ENCODE data around the gene VAV1.

VAV1 gene

GRCh38 chr19:6877766-6878165, 105.3 kb downstream of the VAV1 start:
- H3K9me3 ChIP-seq (ENCODE audit: control extremely low read depth in 1 of 5, control insufficient read depth in 4 of 5, insufficient read depth in 2 of 5, low read depth in 1 of 5, low read length in 4 of 5) = no peaks in the 10 kb centered on the region
- 92% methylated on average over 4 of the region's 4 CpGs for WGBS (ENCODE audit: insufficient coverage)
- no peak for DNase-seq
- no peak overlapping the region for H3K27ac ChIP-seq (ENCODE audit: insufficient read depth in 1 of 2, low read depth in 1 of 2, low read length in 2 of 2, poor library complexity in 1 of 2, severe bottlenecking in 2 of 2)
- CTCF ChIA-PET = interaction anchor here (1.2 to 1.8 kb wide), 2 partner anchors 10 to 12 kb away, joined by 3 to 4 read pairs; no protein-coding TSS in a partner anchor
- POLR2A ChIA-PET = no interaction called here
- H3K36me3 ChIP-seq (ENCODE audit: control insufficient read depth in 4 of 4, insufficient read depth in 4 of 4, low read length in 3 of 4) = no peaks in the 10 kb centered on the region
- no peak overlapping the region for H3K4me3 ChIP-seq (ENCODE audit: control insufficient read depth in 1 of 7, extremely low read depth in 1 of 7, insufficient read depth in 4 of 7, low read depth in 2 of 7, low read length in 6 of 7)
- H3K4me1 ChIP-seq (ENCODE audit: control extremely low read depth in 1 of 4, control insufficient read depth in 4 of 4, insufficient read depth in 4 of 4, low read length in 3 of 4) = peaks cover 0 to 17% (median 13%) of the 10 kb centered on the region in 4 experiments
- no peaks in the 10 kb centered on the region for H3K27me3 ChIP-seq (replicated peaks in 2 of 5; ENCODE audit: control insufficient read depth in 4 of 5, insufficient read depth in 5 of 5, low read length in 4 of 5)

GRCh38 chr19:6886277-6886897, 113.9 kb downstream of the VAV1 start:
- ChIA-PET POLR2A (no interaction called here), CTCF (interaction anchor here (1.8 kb wide), 1 partner anchor 11 kb away, joined by 5 read pairs; no protein-coding TSS in a partner anchor)
- Histone ChIP-seq H3K4me3 (ENCODE audit: control insufficient read depth in 1 of 7, extremely low read depth in 1 of 7, insufficient read depth in 4 of 7, low read depth in 2 of 7, low read length in 6 of 7) (no peak overlapping the region), H3K4me1 (ENCODE audit: control extremely low read depth in 1 of 4, control insufficient read depth in 4 of 4, insufficient read depth in 4 of 4, low read length in 3 of 4) (peaks cover 14 to 38% (median 32%) of the 10 kb centered on the region in 4 experiments), H3K27ac (ENCODE audit: insufficient read depth in 1 of 2, low read depth in 1 of 2, low read length in 2 of 2, poor library complexity in 1 of 2, severe bottlenecking in 2 of 2) (no peak overlapping the region), H3K27me3 (replicated peaks in 2 of 5; ENCODE audit: control insufficient read depth in 4 of 5, insufficient read depth in 5 of 5, low read length in 4 of 5) (no peaks in the 10 kb centered on the region), H3K9me3 (ENCODE audit: control extremely low read depth in 1 of 5, control insufficient read depth in 4 of 5, insufficient read depth in 2 of 5, low read depth in 1 of 5, low read length in 4 of 5) (peaks cover 0 to 2% (median 0%) of the 10 kb centered on the region in 5 experiments), H3K36me3 (ENCODE audit: control insufficient read depth in 4 of 4, insufficient read depth in 4 of 4, low read length in 3 of 4) (no peaks in the 10 kb centered on the region)
- DNase-seq = no peak
- WGBS (ENCODE audit: insufficient coverage) = 89% methylated on average over 4 of the region's 7 CpGs

GRCh38 chr19:6887316-6887715, 114.8 kb downstream of the VAV1 start, which contains the start of gene ADGRE1:
TSS of gene ADGRE1 (plus strand) at chr19:6887579. CDS start at chr19:6887609, 30 bp downstream.
- CTCF ChIA-PET = interaction anchor here (1.8 kb wide), 1 partner anchor 11 kb away, joined by 5 read pairs; no protein-coding TSS in a partner anchor
- POLR2A ChIA-PET = no interaction called here
- DNase-seq = peak; percentile 38 to 88 (median 85)

GRCh38 chr19:6888967-6889366, 116.5 kb downstream of the VAV1 start:
- Histone ChIP-seq H3K4me3 (ENCODE audit: control insufficient read depth in 1 of 7, extremely low read depth in 1 of 7, insufficient read depth in 4 of 7, low read depth in 2 of 7, low read length in 6 of 7) (no peak overlapping the region), H3K4me1 (ENCODE audit: control extremely low read depth in 1 of 4, control insufficient read depth in 4 of 4, insufficient read depth in 4 of 4, low read length in 3 of 4) (peaks cover 25 to 63% (median 55%) of the 10 kb centered on the region in 4 experiments), H3K36me3 (ENCODE audit: control insufficient read depth in 4 of 4, insufficient read depth in 4 of 4, low read length in 3 of 4) (no peaks in the 10 kb centered on the region), H3K27ac (ENCODE audit: insufficient read depth in 1 of 2, low read depth in 1 of 2, low read length in 2 of 2, poor library complexity in 1 of 2, severe bottlenecking in 2 of 2) (no peak overlapping the region), H3K27me3 (replicated peaks in 2 of 5; ENCODE audit: control insufficient read depth in 4 of 5, insufficient read depth in 5 of 5, low read length in 4 of 5) (no peaks in the 10 kb centered on the region), H3K9me3 (ENCODE audit: control extremely low read depth in 1 of 5, control insufficient read depth in 4 of 5, insufficient read depth in 2 of 5, low read depth in 1 of 5, low read length in 4 of 5) (peaks cover 0 to 4% (median 0%) of the 10 kb centered on the region in 5 experiments)
- CTCF ChIA-PET = interaction anchor here (0.6 to 2.6 kb wide), 5 partner anchors 12 to 467 kb away, joined by 3 to 10 read pairs (median 4); no protein-coding TSS in a partner anchor
- POLR2A ChIA-PET = no interaction called here
- 100% methylated on average over 2 of the region's 2 CpGs for WGBS (ENCODE audit: insufficient coverage)
- DNase-seq = no peak

More at GRCh38 chr19:6887316-6887715, 114.8 kb downstream of the VAV1 start, which contains the start of gene ADGRE1:
- 6% methylated on average over 3 of the region's 4 CpGs for WGBS (ENCODE audit: insufficient coverage)
- peak within 1 kb of the TSS in 1 of 2 experiments; percentile 37 for H3K27ac ChIP-seq (ENCODE audit: insufficient read depth in 1 of 2, low read depth in 1 of 2, low read length in 2 of 2, poor library complexity in 1 of 2, severe bottlenecking in 2 of 2)
- H3K4me3 ChIP-seq (ENCODE audit: control insufficient read depth in 1 of 7, extremely low read depth in 1 of 7, insufficient read depth in 4 of 7, low read depth in 2 of 7, low read length in 6 of 7) = peak within 1 kb of the TSS in 4 of 7 experiments; percentile 23 to 54 (median 30)
- no peaks in the 10 kb centered on the region for H3K36me3 ChIP-seq (ENCODE audit: control insufficient read depth in 4 of 4, insufficient read depth in 4 of 4, low read length in 3 of 4)
- H3K9me3 ChIP-seq (ENCODE audit: control extremely low read depth in 1 of 5, control insufficient read depth in 4 of 5, insufficient read depth in 2 of 5, low read depth in 1 of 5, low read length in 4 of 5) = peaks cover 0 to 2% (median 0%) of the 10 kb centered on the region in 5 experiments
- peaks cover 15 to 47% (median 41%) of the 10 kb centered on the region in 4 experiments for H3K4me1 ChIP-seq (ENCODE audit: control extremely low read depth in 1 of 4, control insufficient read depth in 4 of 4, insufficient read depth in 4 of 4, low read length in 3 of 4)
- H3K27me3 ChIP-seq (replicated peaks in 2 of 5; ENCODE audit: control insufficient read depth in 4 of 5, insufficient read depth in 5 of 5, low read length in 4 of 5) = no peaks in the 10 kb centered on the region

- Histone ChIP-seq H3K27me3 (replicated peaks in 2 of 5; ENCODE audit: control insufficient read depth in 4 of 5, insufficient read depth in 5 of 5, low read length in 4 of 5) (no peaks in the 10 kb centered on the region), H3K4me1 (ENCODE audit: control extremely low read depth in 1 of 4, control insufficient read depth in 4 of 4, insufficient read depth in 4 of 4, low read length in 3 of 4) (peaks cover 25 to 68% (median 58%) of the 10 kb centered on the region in 4 experiments), H3K36me3 (ENCODE audit: control insufficient read depth in 4 of 4, insufficient read depth in 4 of 4, low read length in 3 of 4) (peaks cover 0 to 6% (median 2%) of the 10 kb centered on the region in 4 experiments), H3K27ac (ENCODE audit: insufficient read depth in 1 of 2, low read depth in 1 of 2, low read length in 2 of 2, poor library complexity in 1 of 2, severe bottlenecking in 2 of 2) (no peak overlapping the region), H3K4me3 (ENCODE audit: control insufficient read depth in 1 of 7, extremely low read depth in 1 of 7, insufficient read depth in 4 of 7, low read depth in 2 of 7, low read length in 6 of 7) (peak overlapping the region in 2 of 7 experiments; percentile 19 to 38), H3K9me3 (ENCODE audit: control extremely low read depth in 1 of 5, control insufficient read depth in 4 of 5, insufficient read depth in 2 of 5, low read depth in 1 of 5, low read length in 4 of 5) (peaks cover 0 to 18% (median 6%) of the 10 kb centered on the region in 5 experiments)
- CTCF ChIA-PET = interaction anchor here (0.6 to 2.6 kb wide), 7 partner anchors 10 to 450 kb away, joined by 3 to 10 read pairs (median 4); no protein-coding TSS in a partner anchor
- POLR2A ChIA-PET = interaction anchor here (0.6 kb wide), 1 partner anchor 449 kb away, joined by 4 read pairs; no protein-coding TSS in a partner anchor
- DNase-seq = peak in 1 of 3 donors; percentile 49
- WGBS (ENCODE audit: insufficient coverage) = 50% methylated on average over 2 of the region's 3 CpGs
These were observed 117.9 kb downstream of the VAV1 start for GRCh38 chr19:6890401-6890913.

GRCh38 chr19:6890938-6891337, 118.4 kb downstream of the VAV1 start:
- H3K9me3 ChIP-seq (ENCODE audit: control extremely low read depth in 1 of 5, control insufficient read depth in 4 of 5, insufficient read depth in 2 of 5, low read depth in 1 of 5, low read length in 4 of 5) = peaks cover 0 to 22% (median 8%) of the 10 kb centered on the region in 5 experiments
- ChIA-PET POLR2A (no interaction called here), CTCF (interaction anchor here (0.6 to 2.6 kb wide), 6 partner anchors 10 to 449 kb away, joined by 3 to 10 read pairs (median 6); no protein-coding TSS in a partner anchor)
- no peak overlapping the region for H3K4me3 ChIP-seq (ENCODE audit: control insufficient read depth in 1 of 7, extremely low read depth in 1 of 7, insufficient read depth in 4 of 7, low read depth in 2 of 7, low read length in 6 of 7)
- peak overlapping the region in 1 of 2 experiments; percentile 67 for H3K27ac ChIP-seq (ENCODE audit: insufficient read depth in 1 of 2, low read depth in 1 of 2, low read length in 2 of 2, poor library complexity in 1 of 2, severe bottlenecking in 2 of 2)
- 83% methylated on average over 5 of the region's 8 CpGs for WGBS (ENCODE audit: insufficient coverage)
- H3K36me3 ChIP-seq (ENCODE audit: control insufficient read depth in 4 of 4, insufficient read depth in 4 of 4, low read length in 3 of 4) = peaks cover 0 to 11% (median 2%) of the 10 kb centered on the region in 4 experiments
- H3K4me1 ChIP-seq (ENCODE audit: control extremely low read depth in 1 of 4, control insufficient read depth in 4 of 4, insufficient read depth in 4 of 4, low read length in 3 of 4) = peaks cover 25 to 68% (median 58%) of the 10 kb centered on the region in 4 experiments
- no peaks in the 10 kb centered on the region for H3K27me3 ChIP-seq (replicated peaks in 2 of 5; ENCODE audit: control insufficient read depth in 4 of 5, insufficient read depth in 5 of 5, low read length in 4 of 5)
- peak in 1 of 3 donors; percentile 45 for DNase-seq
